OCI-LY1 (cell line): Measurements from ENCODE around the gene CENPS.

Experiments used
- H2AFZ ChIP-seq: fragments of 200-600 bp; sonication (generic), shearing (Covaris generic); 2 replicates; pipeline ENCODE4 v1.6.0; 2014; ENCODE audit warnings: antibody characterized with exemption, mild to moderate bottlenecking, low read length
- H3F3A ChIP-seq: fragments of 200-600 bp; sonication (generic), shearing (Covaris generic); 2 replicates; pipeline ENCODE4 v1.6.0; 2014; ENCODE audit warnings: mild to moderate bottlenecking, antibody characterized with exemption, low read length, moderate library complexity; ENCODE audit not compliant: insufficient read depth
- H3K27ac ChIP-seq: fragments of 200-600 bp; sonication (generic); 2 replicates; pipeline ENCODE4 v1.5.1; 2014; ENCODE audit warnings: low read length, mixed run types, mild to moderate bottlenecking, low read depth; ENCODE audit not compliant: poor library complexity, severe bottlenecking
- H3K27me3 ChIP-seq: fragments of 200-600 bp; sonication (generic); 2 replicates; pipeline ENCODE4 v1.6.0; 2014; ENCODE audit warnings: antibody characterized with exemption, mild to moderate bottlenecking, low read length, moderate library complexity; ENCODE audit not compliant: insufficient read depth
- H3K36me3 ChIP-seq: fragments of 200-600 bp; sonication (generic); 2 replicates; pipeline ENCODE4 v1.6.1; 2014; ENCODE audit warnings: mild to moderate bottlenecking, antibody characterized with exemption, low read length, moderate library complexity, mixed read lengths; ENCODE audit not compliant: insufficient read depth
- H3K4me1 ChIP-seq: fragments of 200-600 bp; sonication (generic); 2 replicates; pipeline ENCODE4 v1.5.1; 2014; ENCODE audit warnings: mild to moderate bottlenecking, low read length, moderate library complexity; ENCODE audit not compliant: insufficient read depth, severe bottlenecking
- H3K4me2 ChIP-seq: fragments of 200-600 bp; sonication (generic), shearing (Covaris generic); 2 replicates; pipeline ENCODE4 v1.6.1; 2014; ENCODE audit warnings: low read length
- H3K4me3 ChIP-seq: fragments of 200-600 bp; sonication (generic); 2 replicates; pipeline ENCODE4 v1.5.1; 2014; ENCODE audit warnings: low read length, low read depth, mild to moderate bottlenecking, mixed read lengths; ENCODE audit not compliant: poor library complexity, severe bottlenecking
- H3K79me2 ChIP-seq: fragments of 200-600 bp; shearing (Covaris generic); 2 replicates; pipeline ENCODE4 v1.6.1; 2016; ENCODE audit warnings: mixed run types, low read length, mixed read lengths; ENCODE audit not compliant: insufficient read depth
- H3K9ac ChIP-seq: fragments of 200-600 bp; sonication (generic), shearing (Covaris generic); 2 replicates; pipeline ENCODE4 v1.6.1; 2014; ENCODE audit warnings: mild to moderate bottlenecking, low read length, mixed read lengths
- H3K9me2 ChIP-seq: fragments of 200-600 bp; sonication (generic), shearing (Covaris generic); 2 replicates; pipeline ENCODE4 v1.6.1; 2014; ENCODE audit warnings: low read depth, mild to moderate bottlenecking, low read length, mixed read lengths
- H3K9me3 ChIP-seq: fragments of 200-600 bp; shearing (Covaris generic); 2 replicates; pipeline ENCODE4 v1.6.1; 2014; ENCODE audit warnings: low read length, mixed read lengths
- H4K20me1 ChIP-seq: fragments of 200-600 bp; sonication (generic), shearing (Covaris generic); 2 replicates; pipeline ENCODE4 v1.6.0; 2016; ENCODE audit warnings: mild to moderate bottlenecking, low read length; ENCODE audit not compliant: insufficient read depth
- EZH2 ChIP-seq: fragments of 200-600 bp; sonication (generic), shearing (Covaris generic); IDR thresholded peaks from 2 replicates; pipeline ENCODE4 v1.8.0; 2017; ENCODE audit warnings: borderline replicate concordance, mixed run types, mild to moderate bottlenecking, antibody characterized with exemption, low read length, moderate library complexity, mixed read lengths
- TF ChIP-seq, protein P1 (sequence below): fragments of 200-600 bp; sonication (generic), shearing (Covaris generic); IDR thresholded peaks from 2 replicates; pipeline ENCODE4 v1.5.1; 2017; ENCODE audit warnings: mild to moderate bottlenecking, antibody characterized with exemption, low read length, moderate library complexity, mixed read lengths

CENPS gene

GRCh38 chr1:10470043-10470442 is 39.8 kb downstream of the CENPS start:
- Histone ChIP-seq H4K20me1 (no peaks in the 10 kb centered on the region), H3K9ac (no peak overlapping the region), H3K4me3 (no peak overlapping the region), H3K9me2 (no peaks in the 10 kb centered on the region), H2AFZ (no peak overlapping the region), H3K9me3 (no peaks in the 10 kb centered on the region), H3K27me3 (no peaks in the 10 kb centered on the region), H3K27ac (no peak overlapping the region), H3K36me3 (peaks cover 40% of the 10 kb centered on the region), H3K79me2 (no peaks in the 10 kb centered on the region), H3F3A (no peaks in the 10 kb centered on the region), H3K4me2 (no peak overlapping the region), H3K4me1 (peaks cover 30% of the 10 kb centered on the region)
- TF ChIP-seq, protein P1, sequence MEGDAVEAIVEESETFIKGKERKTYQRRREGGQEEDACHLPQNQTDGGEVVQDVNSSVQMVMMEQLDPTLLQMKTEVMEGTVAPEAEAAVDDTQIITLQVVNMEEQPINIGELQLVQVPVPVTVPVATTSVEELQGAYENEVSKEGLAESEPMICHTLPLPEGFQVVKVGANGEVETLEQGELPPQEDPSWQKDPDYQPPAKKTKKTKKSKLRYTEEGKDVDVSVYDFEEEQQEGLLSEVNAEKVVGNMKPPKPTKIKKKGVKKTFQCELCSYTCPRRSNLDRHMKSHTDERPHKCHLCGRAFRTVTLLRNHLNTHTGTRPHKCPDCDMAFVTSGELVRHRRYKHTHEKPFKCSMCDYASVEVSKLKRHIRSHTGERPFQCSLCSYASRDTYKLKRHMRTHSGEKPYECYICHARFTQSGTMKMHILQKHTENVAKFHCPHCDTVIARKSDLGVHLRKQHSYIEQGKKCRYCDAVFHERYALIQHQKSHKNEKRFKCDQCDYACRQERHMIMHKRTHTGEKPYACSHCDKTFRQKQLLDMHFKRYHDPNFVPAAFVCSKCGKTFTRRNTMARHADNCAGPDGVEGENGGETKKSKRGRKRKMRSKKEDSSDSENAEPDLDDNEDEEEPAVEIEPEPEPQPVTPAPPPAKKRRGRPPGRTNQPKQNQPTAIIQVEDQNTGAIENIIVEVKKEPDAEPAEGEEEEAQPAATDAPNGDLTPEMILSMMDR = no peak
- TF ChIP-seq EZH2 = no peak

DNA sequence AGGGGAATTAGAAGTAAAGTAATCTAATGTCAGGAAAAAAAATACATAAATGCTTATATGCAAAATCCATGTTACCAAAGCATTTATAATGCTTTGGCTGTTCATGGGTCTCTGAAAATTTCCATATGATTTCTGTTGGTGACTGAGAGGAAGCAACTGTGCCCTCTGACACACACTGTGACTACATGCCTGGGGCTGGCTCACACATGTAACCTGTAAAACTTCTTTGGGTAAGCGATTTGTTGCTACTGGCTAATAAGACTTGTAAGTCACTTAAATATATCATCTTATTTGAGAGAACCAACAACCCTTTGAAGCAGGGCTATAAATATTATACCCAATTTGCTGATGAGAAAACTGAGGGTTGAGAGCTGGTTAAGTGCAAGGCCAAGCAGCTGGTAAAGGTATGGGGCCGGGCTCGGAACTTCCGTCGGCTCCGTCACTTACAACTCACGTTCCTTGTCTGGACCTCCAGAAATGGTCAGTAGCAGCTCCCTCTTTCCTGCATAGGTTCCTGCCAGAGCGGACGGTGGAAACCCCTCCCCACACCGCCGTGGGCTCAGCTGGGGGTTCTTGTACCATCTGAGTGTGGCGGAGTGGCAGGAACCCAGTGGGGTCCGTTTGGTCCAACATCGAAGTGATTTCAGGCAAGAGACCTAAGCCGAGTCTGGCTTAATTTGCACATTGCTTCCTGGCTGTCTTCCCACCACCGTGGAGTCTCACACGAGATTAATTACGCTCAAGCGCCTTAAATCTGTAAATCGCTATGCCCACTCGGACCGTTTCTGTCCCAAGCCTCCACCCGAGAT is 41.4 kb downstream of the CENPS start:
- no peaks in the 10 kb centered on the region for H3K9me3 ChIP-seq
- no peaks in the 10 kb centered on the region for H3K27me3 ChIP-seq
- H3F3A ChIP-seq = no peaks in the 10 kb centered on the region
- peak overlapping the region; percentile 83 for H3K4me3 ChIP-seq
- no peak for TF ChIP-seq EZH2
- TF ChIP-seq, protein P1 = no peak
- peak overlapping the region; percentile 76 for H3K9ac ChIP-seq
- H3K9me2 ChIP-seq = no peaks in the 10 kb centered on the region
- no peak overlapping the region for H2AFZ ChIP-seq
- H3K36me3 ChIP-seq = peaks cover 25% of the 10 kb centered on the region
- H3K27ac ChIP-seq = peak overlapping the region; percentile 40
- H3K79me2 ChIP-seq = peaks cover 5% of the 10 kb centered on the region; the same call in 1 of the 2 replicates
- H4K20me1 ChIP-seq = no peaks in the 10 kb centered on the region
- peaks cover 41% of the 10 kb centered on the region for H3K4me1 ChIP-seq
- H3K4me2 ChIP-seq = peak overlapping the region; percentile 80

GRCh38 chr1:10472220-10473144 is 42.2 kb downstream of the CENPS start, which contains the start of gene DFFA:
Gene DFFA, minus strand, starts transcription at chr1:10472529. Its CDS starts 71 bp downstream, at chr1:10472458.
- Histone ChIP-seq H3K9me2 (no peaks in the 10 kb centered on the region), H3K4me1 (peaks cover 43% of the 10 kb centered on the region), H2AFZ (peak within 1 kb of the TSS; percentile 71), H3K36me3 (peaks cover 18% of the 10 kb centered on the region), H3K4me3 (peak within 1 kb of the TSS; percentile 83), H3K27ac (peak within 1 kb of the TSS; percentile 92), H4K20me1 (no peaks in the 10 kb centered on the region), H3K4me2 (peak within 1 kb of the TSS; percentile 80), H3K9ac (peak within 1 kb of the TSS; percentile 76), H3K27me3 (no peaks in the 10 kb centered on the region), H3K9me3 (no peaks in the 10 kb centered on the region), H3F3A (no peaks in the 10 kb centered on the region), H3K79me2 (peaks cover 8% of the 10 kb centered on the region; the same call in 1 of the 2 replicates)
- TF ChIP-seq, protein P1 = no peak
- TF ChIP-seq EZH2 = no peak
